ENCODE results near the gene CPVL.

CPVL gene

DNA sequence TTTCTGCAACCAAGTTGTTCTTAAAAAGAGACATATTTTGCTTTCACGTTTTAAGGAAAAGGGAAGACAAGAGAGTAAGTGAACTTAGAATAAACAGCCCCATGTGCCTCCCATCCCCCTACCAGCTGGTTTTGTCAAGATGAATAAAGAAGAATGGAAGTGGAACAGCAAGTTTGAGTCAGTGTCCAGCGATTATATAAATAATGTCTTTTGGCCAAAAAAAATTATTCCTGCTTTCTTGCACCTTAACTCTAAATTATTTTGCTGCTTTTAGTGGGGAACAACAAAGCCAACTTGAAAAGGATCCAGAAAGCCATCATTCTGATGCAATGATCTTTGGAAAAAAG is 105.8 kb downstream of the CPVL start:
- DNase-seq, result no peak

- DNase-seq, result no peak
These were observed 106.3 kb downstream of the CPVL start for GRCh38 chr7:29039821-29040578.

GRCh38 chr7:29038463-29038862 is 107.9 kb downstream of the CPVL start:
- no peak for DNase-seq

DNA sequence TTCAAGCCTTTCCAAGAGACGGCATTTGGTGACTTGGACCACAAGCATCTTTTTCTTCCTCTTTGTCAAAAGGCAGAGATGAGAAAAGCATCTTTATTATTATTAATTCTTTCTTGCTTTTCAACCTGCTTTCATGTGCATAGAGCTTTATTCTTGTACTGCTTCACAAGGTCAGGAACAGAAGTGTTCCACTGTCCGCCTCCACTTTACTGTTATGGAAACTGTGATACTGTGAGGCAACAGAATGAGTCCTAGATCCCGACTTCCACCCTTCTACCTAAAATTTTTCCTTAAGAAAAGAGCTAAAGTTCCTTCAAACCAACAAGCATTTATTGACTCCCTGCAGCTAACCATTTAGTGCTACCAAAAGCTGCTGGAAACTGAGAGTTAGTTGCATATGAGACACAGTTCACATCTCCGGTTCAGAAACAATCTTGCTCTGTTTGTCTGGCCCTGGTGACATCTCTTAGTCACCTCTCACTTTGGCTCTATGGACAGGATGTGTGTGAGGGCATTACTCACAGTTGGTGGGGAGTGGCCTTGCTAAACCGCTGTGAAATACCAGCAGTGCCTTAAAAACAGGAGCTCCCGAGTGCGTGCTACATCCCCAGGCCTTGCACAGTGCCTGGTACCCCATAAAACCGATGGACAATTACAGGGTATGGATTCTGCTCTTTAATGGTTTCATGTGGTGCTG is 111.1 kb downstream of the CPVL start:
- no peak for DNase-seq

DNA sequence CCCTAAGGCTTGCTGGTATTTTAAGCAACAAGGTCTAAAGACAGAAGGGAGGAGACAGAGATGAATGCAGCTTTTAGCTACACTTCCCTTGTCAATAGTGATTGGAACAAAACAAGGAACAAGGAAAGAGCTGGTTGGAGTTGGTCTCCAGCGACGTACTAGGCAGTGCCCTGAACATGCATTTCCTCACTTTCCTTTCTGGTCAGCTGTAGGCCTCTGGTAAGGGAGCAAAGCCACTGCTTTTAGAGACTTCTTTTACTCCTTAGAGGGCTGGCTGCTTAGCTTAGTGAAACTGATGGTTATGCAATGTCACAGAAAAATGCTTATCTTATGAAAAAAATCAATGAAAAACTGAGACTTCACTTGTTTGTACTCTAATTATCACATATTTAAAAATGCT is 112.8 kb downstream of the CPVL start:
- no peak for DNase-seq

GRCh38 chr7:29032146-29032545 is 114.2 kb downstream of the CPVL start:
- no peak for DNase-seq

GRCh38 chr7:29030781-29031275 is 115.5 kb downstream of the CPVL start:
- no peak for DNase-seq

- no peak for DNase-seq
These were observed 123.9 kb downstream of the CPVL start for GRCh38 chr7:29022291-29022988.

- DNase-seq, result no peak
These were observed 126.4 kb downstream of the CPVL start for GRCh38 chr7:29019896-29020295.

DNA sequence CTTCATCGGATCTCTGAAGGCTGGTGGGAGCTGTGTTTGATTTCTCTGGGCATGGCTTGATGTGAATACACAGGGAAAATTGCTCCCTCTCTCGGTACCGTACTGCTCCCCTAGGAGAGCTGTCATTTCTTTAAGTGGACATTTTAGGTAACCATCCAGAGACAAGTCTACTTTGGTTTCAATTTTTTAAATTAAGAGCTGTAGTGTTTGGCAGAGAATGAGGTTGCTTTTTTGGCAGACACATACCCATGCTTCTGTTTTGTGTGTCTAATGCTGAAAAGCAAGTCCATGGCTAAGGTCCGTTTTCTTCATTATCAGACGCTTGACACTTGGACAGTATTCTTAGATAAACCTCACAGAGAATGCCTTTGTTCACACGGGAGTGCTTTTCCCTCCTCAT is 127.0 kb downstream of the CPVL start:
- DNase-seq, result no peak

- DNase-seq, result no peak
These were observed 128.6 kb downstream of the CPVL start for GRCh38 chr7:29017713-29018112.

DNA sequence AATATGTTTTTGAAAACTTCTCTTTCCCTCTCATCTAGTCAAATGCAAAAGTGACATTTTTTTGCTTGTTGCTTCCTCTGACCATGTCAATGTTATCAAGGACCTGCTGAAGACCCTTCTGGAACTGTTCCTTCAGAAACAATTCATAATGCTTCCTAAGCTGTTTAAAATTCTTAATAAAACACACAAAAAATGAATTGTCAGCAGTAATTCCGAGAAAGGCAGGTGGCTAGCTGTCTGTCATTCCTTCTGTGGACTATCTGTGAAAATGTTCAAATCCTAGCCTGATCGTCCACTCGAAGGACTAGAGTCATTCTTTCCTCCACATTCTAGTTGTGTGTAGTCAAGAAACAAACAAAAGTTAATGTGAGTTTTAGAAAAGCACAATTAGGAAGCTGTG is 131.6 kb downstream of the CPVL start:
- DNase-seq, result no peak

DNA sequence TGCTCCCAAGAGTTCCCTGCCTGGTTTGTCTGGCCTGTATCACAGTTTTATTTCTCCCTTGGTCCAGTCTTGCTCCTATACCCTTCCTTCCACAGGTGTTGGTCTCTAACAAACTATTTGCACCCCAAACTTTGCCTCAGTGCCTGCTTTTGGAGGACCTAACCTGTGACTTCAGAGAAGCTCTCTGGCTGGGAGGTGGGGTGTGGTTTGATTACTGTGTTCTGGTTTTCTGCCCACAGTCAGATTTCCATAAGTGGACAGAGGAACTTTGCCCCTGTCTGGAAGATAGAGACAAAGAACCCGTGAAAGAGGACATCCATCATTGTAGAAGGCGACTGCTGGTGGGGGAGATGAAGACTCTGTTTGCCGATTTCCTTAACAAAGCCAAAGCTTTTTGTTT is 132.4 kb downstream of the CPVL start:
- DNase-seq, result no peak

DNA sequence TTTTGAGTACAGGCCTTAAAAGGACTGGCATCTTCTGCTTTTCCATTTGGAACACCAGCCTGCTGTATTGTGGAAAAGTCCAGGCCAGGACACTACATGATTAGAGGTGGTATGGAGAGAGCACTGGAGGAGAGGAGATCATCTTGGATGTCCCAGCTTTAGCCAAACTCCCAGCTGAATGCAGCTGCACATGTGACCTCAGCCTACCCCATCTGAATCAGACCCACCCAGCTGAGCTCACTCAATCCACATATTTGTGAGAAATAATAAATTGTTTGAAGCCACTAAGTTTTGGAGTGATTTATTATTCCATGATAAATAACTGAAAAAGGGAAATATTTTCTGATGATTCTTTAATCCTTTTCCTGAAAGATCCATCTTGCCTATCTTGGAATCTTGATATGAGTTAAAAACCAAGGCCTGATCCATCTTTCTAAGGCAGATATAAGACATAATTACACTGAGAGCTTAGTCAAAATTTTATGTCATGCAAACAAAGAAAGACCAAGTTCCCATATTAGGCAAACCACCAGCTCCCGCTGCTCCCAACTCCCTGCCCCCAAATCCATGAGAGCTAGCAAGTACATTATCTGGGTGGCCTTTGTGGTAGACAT is 133.1 kb downstream of the CPVL start:
- DNase-seq, result no peak

DNA sequence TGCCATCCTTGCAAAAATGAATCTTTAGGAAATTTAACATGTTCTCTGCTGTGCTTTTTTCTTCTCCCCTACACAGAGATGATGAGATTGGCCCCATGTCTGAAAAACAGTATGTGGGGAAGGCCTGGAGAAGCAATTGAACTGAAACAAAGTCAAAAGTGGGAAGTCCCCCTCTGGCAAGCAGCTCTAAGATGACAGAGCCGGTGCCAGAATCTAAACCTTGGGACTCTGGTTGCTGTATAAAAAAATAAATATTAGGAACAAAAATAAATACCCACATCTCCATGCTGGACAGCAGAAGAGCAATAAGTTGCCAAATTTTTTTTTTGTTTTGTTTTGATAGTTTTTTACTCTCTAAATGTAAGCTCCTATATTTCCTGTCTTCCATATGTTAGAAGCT is 136.4 kb downstream of the CPVL start:
- DNase-seq, result no peak

DNA sequence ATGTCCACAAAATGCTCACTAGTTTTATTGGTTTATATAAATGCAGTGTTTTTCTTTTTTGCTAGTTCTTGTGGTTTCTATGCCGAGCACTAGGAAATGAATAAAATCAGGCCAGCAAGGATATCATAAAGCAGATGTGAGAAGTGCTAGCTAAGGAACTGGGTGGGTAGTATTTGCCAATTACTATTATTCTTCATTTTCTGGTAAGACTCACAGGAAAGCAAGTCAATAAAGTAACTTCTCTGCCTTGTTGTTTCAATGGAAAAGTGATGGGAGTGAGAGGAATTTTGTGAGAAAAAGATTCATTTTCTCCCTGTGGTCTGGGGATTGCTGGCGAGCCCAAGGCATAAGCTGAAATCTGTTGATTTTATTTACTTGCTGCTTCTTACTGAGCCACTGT is 137.7 kb downstream of the CPVL start:
- DNase-seq, result no peak

- no peak for DNase-seq
These were observed 139.2 kb downstream of the CPVL start for GRCh38 chr7:29007127-29007526.

DNA sequence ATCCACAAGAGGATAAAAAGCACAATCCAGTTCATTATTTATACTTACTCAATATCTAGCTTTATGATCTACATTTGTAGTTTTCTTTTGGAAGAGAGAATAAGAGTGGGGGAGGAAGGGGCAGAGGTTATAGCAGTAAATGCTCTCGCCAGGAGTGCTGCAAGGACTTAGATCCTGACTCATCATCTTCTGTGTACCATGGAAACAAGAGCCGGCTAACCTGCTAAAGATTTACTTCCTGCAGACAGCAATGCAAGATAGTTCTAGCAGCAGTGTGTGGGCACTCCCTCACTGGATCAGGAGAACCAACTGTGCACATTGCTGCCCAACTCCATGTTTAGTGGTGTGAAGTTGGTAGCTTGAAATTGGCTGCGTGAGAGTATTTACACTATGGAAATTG is 140.5 kb downstream of the CPVL start:
- no peak for DNase-seq

DNA sequence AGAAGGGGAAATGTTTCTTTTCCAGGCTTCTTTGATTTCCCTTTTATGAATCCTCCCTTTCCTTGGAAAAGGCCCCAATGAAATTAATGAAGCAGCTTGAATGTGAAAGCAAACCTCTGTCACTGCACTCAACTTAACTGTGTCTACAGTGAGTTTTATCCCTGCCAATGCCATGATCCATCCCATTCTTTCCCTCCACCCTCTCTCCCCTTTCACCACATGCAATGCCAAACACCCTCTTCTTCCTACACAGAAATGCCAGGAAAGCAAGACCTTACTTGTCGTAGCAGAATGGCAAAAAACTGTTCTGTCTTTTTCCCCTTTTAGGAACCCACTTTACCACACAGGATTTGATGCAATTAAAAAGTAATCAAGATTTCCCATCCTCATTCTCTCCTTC is 140.9 kb downstream of the CPVL start:
- no peak for DNase-seq

GRCh38 chr7:29003703-29004102 is 142.6 kb downstream of the CPVL start:
- no peak for DNase-seq

DNA sequence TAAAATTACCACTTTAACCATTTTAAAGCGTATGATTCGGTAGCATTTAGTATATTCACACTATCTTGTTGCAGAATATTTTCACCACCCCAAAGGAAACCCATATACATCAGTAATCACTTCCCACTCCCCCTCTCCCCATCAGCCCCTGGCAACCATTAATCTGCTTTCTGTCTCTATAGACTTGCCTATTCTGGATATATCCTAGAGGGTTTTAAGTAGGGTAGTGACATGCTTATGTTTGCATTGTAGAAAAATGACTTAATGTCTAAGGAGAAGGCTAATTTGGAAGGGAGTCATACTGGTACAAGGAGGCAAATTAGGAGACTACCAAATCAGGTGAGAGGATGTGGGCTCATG is 145.6 kb downstream of the CPVL start:
- no peak for DNase-seq

DNA sequence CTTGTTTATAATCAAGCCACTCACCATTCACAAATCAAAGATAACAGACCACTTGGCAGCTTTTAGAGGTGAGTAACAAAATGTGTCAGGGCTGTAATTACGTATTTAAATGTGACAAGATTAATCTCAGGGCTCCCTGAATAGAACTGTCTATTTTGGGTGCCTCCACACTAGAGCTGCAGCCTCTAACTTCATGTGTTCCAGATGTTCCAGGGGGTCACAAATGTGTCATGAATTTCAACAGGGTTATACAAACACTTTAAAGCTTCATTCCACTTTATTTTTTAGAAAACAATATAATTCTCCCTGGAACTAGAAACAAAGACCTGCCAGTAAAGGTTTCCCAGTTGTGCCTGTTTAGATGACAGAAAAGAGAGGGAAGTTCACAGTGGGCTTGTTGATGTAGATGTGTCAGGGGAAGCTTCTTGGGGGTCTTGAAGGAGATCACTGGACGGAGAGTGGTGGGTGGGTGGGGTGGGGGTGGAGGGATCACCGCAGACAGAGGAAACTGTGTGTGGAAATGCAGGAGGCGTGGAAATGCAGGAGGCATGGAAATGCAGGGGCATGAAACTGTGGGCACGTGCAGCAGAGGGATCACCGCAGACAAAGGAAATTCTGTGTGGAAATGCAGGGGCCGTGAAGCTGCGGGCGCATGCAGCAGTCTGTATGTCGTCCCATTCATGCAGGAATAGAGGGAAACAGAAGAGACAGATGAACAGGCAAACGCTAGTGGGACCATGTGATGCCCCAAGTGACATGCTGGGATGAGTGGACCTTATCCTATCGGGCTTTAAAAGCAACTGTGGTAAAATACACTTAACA is 146.2 kb downstream of the CPVL start:
- no peak for DNase-seq

- no peak for DNase-seq
These were observed 146.9 kb downstream of the CPVL start for GRCh38 chr7:28999427-28999826.
